Esophagus squamous epithelium (tissue), 5 donors: ENCODE data around the gene SOX8. TPM values are rescaled to one million over a fixed set of nuclear protein-coding genes. Genes with fewer than 3 reads are reported as not detected.
A peak's percentile ranks its signal among the peaks of the same experiment; 100 is the strongest.

Source experiments
- DNase-seq: peaks from one replicate; lab custom pipeline; 2025; lab: John Stamatoyannopoulos, UW
- H3K27ac ChIP-seq, 4 donors: fragments of 200-600 bp; sonication (generic); one replicate each; pipeline ENCODE4 v1.5.1; 2016 to 2019; ENCODE audit warnings: mild to moderate bottlenecking in 1 of 4
- H3K27me3 ChIP-seq, 4 donors: fragments of 200-600 bp; sonication (generic); 1 replicate in 3 of 4; 2 replicates in 1 of 4; pipeline versions ENCODE4 v1.5.1 to v1.6.0; 2017 to 2021; ENCODE audit warnings: antibody characterized with exemption in 1 of 4
- H3K36me3 ChIP-seq, 3 donors: fragments of 200-600 bp; sonication (generic); one replicate each; pipeline ENCODE4 v1.5.1; 2016 to 2019
- H3K4me1 ChIP-seq, 3 donors: fragments of 200-600 bp; sonication (generic); one replicate each; pipeline ENCODE4 v1.5.1; 2017 to 2019
- H3K4me3 ChIP-seq, 4 donors: fragments of 200-600 bp; sonication (generic); 1 replicate in 3 of 4; 2 replicates in 1 of 4; pipeline ENCODE4 v1.5.1; 2016 to 2019; ENCODE audit warnings: mild to moderate bottlenecking in 2 of 4, moderate library complexity in 1 of 4
- H3K9me3 ChIP-seq, 3 donors: fragments of 200-600 bp; sonication (generic); one replicate each; pipeline ENCODE4 v1.5.1; 2016 to 2019
- CTCF ChIP-seq, 6 experiments: fragments of 450-650 bp in 4 of 6; fragments of 200-600 bp in 2 of 6; sonication (generic) in 2 of 6; IDR thresholded peaks; one replicate each; pipeline ENCODE4 v1.5.1; 2016 to 2019; ENCODE audit warnings: antibody characterized with exemption in 6 of 6, mild to moderate bottlenecking in 4 of 6, moderate library complexity in 4 of 6
- POLR2A ChIP-seq, 4 donors: fragments of 450-650 bp; IDR thresholded peaks; one replicate each; pipeline ENCODE4 v1.6.1; 2017; ENCODE audit warnings: antibody characterized with exemption in 4 of 4, mild to moderate bottlenecking in 4 of 4, moderate library complexity in 3 of 4
- WGBS, 2 donors: methylation state at CpG; one replicate each; pipeline ENCODE4 v1.1.5; 2018; 5-methylcytosine and 5-hydroxymethylcytosine counted together
- intact Hi-C: fragments of 100-400 bp; cut with DNase I; formaldehyde crosslinking; loops from one replicate; pipeline ENCODE4 v1.15.0; 2022
- total RNA-seq, 4 donors: library from RNA; depleted of rRNA; stranded (reverse); fragments of >200 nt; gene quantifications; one replicate each; pipeline ENCODE4 v1.1.0, GENCODE V29; 2016
- donor health status: DM: yes; HTN: yes; CAD: no.

Gene SOX8
- total RNA-seq, 4 donors from 2014 or later = 0.08 to 0.19 (median 0.09) TPM; not detected in 1

GRCh38 chr16:999677-1000076 is 18.1 kb downstream of the SOX8 start:
- Histone ChIP-seq H3K36me3 (no peaks in the 10 kb centered on the region), H3K4me3 (no peak overlapping the region), H3K4me1 (peaks cover 9 to 29% (median 19%) of the 10 kb centered on the region in 3 donors), H3K27ac (no peak overlapping the region), H3K9me3 (peaks cover 0 to 12% (median 11%) of the 10 kb centered on the region in 3 donors), H3K27me3 (peaks cover 0 to 95% (median 0%) of the 10 kb centered on the region in 4 donors)
- intact Hi-C loops = no loop called here
- no peak for TF ChIP-seq CTCF (IDR thresholded peaks at IDR 0.05)
- TF ChIP-seq POLR2A (IDR thresholded peaks at IDR 0.05) = no peak
- 100% methylated on average over 3 of the region's 11 CpGs; no CpG with 5 or more reads in 1 of the 2 donors for WGBS, 2 donors
- no peak for DNase-seq

DNA sequence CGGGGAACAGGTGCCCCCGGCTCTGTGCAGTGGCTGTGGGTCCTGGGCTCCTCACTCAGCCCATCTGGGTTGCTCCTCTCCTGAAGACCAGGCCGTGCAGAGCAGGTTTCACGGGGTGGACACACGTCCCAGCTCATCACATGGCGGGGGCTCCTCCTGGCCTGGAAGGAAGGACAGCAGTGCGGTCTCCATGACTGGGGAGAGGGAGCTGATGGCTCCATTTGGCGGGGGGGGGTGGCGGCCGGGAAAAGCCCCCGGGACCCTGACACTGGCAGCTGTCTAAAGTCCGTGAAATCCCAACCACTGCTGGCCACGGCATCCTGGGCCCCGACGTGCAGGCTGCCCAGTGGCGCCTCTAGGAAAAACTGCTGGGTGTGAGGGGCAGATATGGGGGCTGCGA is 19.0 kb downstream of the SOX8 start:
- Histone ChIP-seq H3K27ac (no peak overlapping the region), H3K27me3 (peaks cover 0 to 87% (median 0%) of the 10 kb centered on the region in 4 donors), H3K36me3 (no peaks in the 10 kb centered on the region), H3K4me1 (peaks cover 9 to 29% (median 19%) of the 10 kb centered on the region in 3 donors), H3K9me3 (peaks cover 0 to 3% (median 3%) of the 10 kb centered on the region in 3 donors), H3K4me3 (no peak overlapping the region)
- no peak for DNase-seq
- WGBS, 2 donors = 80 to 100% methylated on average over 1 to 4 of the region's 17 CpGs
- intact Hi-C loops = no loop called here
- TF ChIP-seq CTCF (IDR thresholded peaks at IDR 0.05) (no peak), POLR2A (IDR thresholded peaks at IDR 0.05) (no peak)

DNA sequence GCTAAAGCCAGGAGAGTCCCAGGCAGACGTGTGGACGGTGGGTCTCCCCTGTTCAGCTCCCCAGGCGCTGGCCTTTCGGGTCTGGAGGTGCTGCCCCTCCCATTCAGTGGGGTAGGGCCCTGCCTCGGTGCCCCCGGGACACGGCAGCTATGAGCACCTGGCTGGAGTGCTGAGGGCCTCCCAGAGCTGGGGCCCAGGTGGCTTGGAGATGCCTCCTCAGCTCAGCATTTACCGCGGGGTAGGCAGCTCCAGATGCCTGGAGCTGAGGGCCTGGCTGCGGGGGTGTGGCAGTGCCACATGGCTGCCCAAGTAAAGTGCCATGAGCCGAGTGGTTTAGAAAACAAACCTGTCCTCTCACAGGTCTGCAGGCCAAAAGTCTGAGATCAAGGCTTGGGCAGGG is 19.5 kb downstream of the SOX8 start:
- DNase-seq = no peak
- Histone ChIP-seq H3K9me3 (no peaks in the 10 kb centered on the region), H3K4me1 (peaks cover 9 to 29% (median 19%) of the 10 kb centered on the region in 3 donors), H3K36me3 (no peaks in the 10 kb centered on the region), H3K4me3 (no peak overlapping the region), H3K27ac (no peak overlapping the region), H3K27me3 (peaks cover 0 to 82% (median 0%) of the 10 kb centered on the region in 4 donors)
- no peak for TF ChIP-seq CTCF (IDR thresholded peaks at IDR 0.05)
- TF ChIP-seq POLR2A (IDR thresholded peaks at IDR 0.05) = no peak
- no CpG with 5 or more reads among the region's 11 CpGs for WGBS, 2 donors
- intact Hi-C loops = no loop called here

DNA sequence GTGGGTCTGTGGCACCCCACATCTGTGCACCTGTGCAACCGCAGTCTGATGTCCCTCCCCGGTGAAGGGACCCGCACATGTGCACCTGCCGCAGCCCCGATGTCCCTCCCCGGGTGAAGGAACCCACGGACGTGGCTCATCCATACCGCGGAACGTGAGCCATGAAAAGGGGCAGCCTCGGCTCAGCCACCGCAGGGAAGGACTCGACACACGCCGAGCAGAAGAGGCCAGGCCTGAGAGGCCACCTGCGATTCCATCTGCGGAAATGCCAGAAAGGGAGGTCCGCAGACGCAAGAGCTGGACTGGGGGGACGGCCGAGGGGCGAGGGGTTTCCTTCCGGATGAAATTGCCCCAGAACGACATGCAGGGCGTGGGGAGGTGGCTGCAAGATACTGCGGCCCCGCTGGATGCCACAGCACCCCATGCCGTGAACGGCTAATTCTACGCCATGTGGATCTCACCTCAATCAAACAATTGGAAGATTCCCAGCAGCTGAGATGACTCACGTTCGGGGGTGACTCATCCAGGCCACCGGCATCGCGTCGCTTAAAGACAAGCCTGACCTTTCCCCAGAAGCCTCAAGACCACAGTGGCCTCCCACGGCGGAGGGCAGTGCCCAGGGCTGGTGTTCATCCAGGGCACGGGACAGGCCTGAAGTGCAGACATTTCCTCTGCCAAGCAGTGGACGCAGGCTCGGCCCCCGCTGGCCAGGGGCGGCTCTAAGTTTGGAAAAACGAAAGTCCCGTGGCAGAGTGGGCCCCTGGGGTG is 21.0 kb downstream of the SOX8 start:
- no peak for DNase-seq
- peaks cover 0 to 82% (median 0%) of the 10 kb centered on the region in 4 donors for H3K27me3 ChIP-seq
- WGBS, 2 donors = 68 to 75% methylated on average over 18 to 30 of the region's 46 CpGs

More for the DNA sequence above, 21.0 kb downstream of the SOX8 start:
- intact Hi-C loops = no loop called here
- H3K9me3 ChIP-seq = no peaks in the 10 kb centered on the region
- no peaks in the 10 kb centered on the region for H3K36me3 ChIP-seq
- H3K4me3 ChIP-seq = peak overlapping the region in 1 of 4 donors; percentile 44
- H3K4me1 ChIP-seq = peaks cover 9 to 28% (median 15%) of the 10 kb centered on the region in 3 donors
- TF ChIP-seq CTCF (IDR thresholded peaks at IDR 0.05) (no peak), POLR2A (IDR thresholded peaks at IDR 0.05) (no peak)
- no peak overlapping the region for H3K27ac ChIP-seq
